Measurements from ENCODE around the gene NLK.

DNA sequence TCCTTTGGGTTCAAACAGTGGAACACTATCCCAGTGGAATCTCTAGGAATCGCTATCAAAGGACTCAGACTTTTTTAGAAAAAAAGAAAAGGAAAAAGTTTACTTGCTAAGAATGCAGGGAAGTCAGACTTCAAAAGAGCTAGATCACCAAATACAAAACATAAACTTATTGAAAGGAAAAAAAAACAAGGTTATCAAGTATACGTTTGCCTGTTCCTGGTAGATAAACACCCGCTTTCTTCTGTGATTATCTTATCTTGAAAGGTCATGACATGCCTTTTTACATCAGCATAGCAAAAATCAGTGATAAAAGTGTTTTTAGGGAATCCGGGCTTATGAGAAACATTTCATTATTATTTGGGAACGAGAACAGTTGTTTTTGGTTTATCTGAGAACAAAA, 147.2 kb downstream of the NLK start:
- no peak for TF ChIP-seq POLR2AphosphoS5 (IDR thresholded peaks at IDR 0.05; ENCODE audit: low read depth, low read length)
- TF ChIP-seq TAF1 (IDR thresholded peaks at IDR 0.05; ENCODE audit: borderline replicate concordance, low read depth, low read length), result no peak

Data from GM12892 (cell line).